Fibroblast of lung (primary cell): ENCODE measurements around the gene NUDCD3.

Experiments used
- EZH2 ChIP-seq: IDR thresholded peaks from 2 replicates; pipeline ENCODE4 v1.5.1; 2012; ENCODE audit warnings: low read length, control low read depth, mild to moderate bottlenecking; ENCODE audit errors: missing control alignments
- TF ChIP-seq, protein P1 (sequence below), 2 donors: IDR thresholded peaks in 1 of 2; conservative IDR thresholded peaks in 1 of 2; 1 replicate in 1 of 2; 2 replicates in 1 of 2; pipeline ENCODE4 v1.5.1; 2011 to 2012; ENCODE audit warnings: low read length in 2 of 2, control low read depth in 1 of 2, inconsistent platforms in 1 of 2, low read depth in 1 of 2, mild to moderate bottlenecking in 1 of 2

DNA sequence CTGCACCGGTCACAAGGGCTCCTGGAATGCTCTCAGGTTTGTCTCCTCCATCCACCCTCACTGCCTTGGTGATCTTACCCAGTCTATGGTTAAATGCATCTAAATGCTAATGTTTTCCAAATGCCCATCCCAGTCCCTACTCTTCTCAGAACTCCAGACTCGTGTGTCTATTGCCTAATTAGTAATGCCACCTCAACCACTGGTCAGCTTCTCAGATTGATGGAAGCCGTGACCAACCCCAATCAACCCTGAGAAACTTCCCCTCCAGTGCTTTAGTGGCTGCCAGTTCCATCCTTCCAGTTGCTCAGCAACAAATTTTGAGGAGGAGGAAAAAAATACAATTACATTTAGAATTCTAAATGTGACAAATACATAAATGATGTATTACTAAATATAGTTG lies 18.6 kb downstream of the NUDCD3 start:
- TF ChIP-seq, protein P1, sequence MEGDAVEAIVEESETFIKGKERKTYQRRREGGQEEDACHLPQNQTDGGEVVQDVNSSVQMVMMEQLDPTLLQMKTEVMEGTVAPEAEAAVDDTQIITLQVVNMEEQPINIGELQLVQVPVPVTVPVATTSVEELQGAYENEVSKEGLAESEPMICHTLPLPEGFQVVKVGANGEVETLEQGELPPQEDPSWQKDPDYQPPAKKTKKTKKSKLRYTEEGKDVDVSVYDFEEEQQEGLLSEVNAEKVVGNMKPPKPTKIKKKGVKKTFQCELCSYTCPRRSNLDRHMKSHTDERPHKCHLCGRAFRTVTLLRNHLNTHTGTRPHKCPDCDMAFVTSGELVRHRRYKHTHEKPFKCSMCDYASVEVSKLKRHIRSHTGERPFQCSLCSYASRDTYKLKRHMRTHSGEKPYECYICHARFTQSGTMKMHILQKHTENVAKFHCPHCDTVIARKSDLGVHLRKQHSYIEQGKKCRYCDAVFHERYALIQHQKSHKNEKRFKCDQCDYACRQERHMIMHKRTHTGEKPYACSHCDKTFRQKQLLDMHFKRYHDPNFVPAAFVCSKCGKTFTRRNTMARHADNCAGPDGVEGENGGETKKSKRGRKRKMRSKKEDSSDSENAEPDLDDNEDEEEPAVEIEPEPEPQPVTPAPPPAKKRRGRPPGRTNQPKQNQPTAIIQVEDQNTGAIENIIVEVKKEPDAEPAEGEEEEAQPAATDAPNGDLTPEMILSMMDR (conservative IDR thresholded peaks at IDR 0.05 in 1 of 2, IDR thresholded peaks at IDR 0.05 in 1 of 2; ENCODE audit: low read depth in 1 of 2, low read length in 2 of 2), result no peak
- no peak for TF ChIP-seq EZH2
